ENCODE results near the gene CBLN3. TPM values are rescaled to one million over a fixed set of nuclear protein-coding genes. Genes with fewer than 3 reads are reported as not detected.
A peak's percentile ranks its signal among the peaks of the same experiment; 100 is the strongest.

Gene CBLN3
- total RNA-seq, 4 donors from 2014 or later = 1.7 to 3.4 (median 2.3) TPM

DNA sequence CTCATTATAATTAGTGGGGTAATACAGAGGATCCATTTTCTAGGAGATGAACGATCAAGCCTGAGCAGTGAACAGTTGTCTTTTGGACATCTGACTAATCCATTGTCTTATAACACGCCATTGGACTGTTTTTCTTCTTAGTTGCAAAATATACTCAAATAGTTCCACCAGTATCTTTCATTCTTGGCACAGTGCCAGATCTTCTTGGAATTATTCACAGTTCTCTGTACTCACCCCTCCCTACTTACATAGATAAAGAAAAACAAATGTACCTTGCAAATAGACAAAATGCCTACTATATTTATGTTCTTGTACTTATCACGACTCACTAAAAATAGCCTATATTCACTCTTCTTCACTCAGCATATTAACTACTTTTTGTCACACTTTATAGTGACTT is 3.8 kb downstream of the CBLN3 start:
- Histone ChIP-seq H3K27ac (no peak overlapping the region), H3K4me3 (replicated peaks in 1 of 3) (no peak overlapping the region), H3K27me3 (no peaks in the 10 kb centered on the region), H3K36me3 (no peaks in the 10 kb centered on the region), H3K9me3 (no peaks in the 10 kb centered on the region), H3K4me1 (peaks cover 10 to 13% of the 10 kb centered on the region in 2 donors)
- no peak for TF ChIP-seq POLR2A (IDR thresholded peaks at IDR 0.05)
- TF ChIP-seq, protein P1, sequence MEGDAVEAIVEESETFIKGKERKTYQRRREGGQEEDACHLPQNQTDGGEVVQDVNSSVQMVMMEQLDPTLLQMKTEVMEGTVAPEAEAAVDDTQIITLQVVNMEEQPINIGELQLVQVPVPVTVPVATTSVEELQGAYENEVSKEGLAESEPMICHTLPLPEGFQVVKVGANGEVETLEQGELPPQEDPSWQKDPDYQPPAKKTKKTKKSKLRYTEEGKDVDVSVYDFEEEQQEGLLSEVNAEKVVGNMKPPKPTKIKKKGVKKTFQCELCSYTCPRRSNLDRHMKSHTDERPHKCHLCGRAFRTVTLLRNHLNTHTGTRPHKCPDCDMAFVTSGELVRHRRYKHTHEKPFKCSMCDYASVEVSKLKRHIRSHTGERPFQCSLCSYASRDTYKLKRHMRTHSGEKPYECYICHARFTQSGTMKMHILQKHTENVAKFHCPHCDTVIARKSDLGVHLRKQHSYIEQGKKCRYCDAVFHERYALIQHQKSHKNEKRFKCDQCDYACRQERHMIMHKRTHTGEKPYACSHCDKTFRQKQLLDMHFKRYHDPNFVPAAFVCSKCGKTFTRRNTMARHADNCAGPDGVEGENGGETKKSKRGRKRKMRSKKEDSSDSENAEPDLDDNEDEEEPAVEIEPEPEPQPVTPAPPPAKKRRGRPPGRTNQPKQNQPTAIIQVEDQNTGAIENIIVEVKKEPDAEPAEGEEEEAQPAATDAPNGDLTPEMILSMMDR (IDR thresholded peaks at IDR 0.05) = no peak
- 42 to 53% methylated on average over 3 of the region's 3 CpGs for whole genome bisulfite sequencing, 2 donors
- no peak for DNase-seq
- intact Hi-C loops (cut with DNase I) = no loop called here

DNA sequence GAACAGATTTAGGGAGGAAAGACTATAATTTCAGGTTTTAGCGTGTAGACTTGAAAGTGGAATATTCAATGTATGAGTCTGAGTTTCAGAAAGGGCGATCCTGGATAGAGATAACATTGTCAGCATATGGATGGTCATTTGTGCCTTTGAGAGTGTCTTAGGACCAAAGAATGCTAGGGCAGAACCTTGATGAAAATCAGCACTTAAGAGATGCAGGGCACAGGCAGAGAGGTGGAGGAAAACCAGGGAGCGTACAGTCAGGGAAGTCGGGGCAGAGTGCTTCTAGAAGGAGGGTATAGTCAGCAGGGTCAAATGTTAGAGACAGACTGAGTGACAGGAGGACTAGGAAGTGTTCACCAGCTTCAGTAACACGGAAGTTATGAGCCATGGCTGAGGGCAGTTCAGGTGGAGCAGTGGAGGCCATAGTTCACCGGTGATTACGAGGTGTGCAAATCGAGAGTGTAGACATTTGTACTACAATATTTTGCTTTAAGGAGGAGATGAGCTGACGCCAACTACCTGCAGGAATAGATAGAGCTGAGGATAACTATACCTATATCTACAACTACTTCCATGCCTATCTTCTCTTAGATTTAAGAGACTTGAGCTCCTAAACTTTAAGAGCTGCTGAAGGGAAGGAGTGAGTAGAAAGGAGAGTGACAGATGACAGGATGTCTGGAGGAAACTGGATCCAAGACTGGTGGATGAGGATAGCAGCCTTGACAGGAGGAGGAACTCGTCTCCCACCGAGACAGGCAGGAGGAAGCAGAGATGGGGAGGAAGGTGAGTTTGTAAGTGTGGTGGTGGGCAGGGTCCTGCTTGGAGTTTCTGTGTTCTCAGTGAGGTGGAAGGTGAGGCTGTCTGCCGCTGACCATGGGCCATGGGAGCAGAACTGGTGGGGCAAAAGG is 6.5 kb downstream of the CBLN3 start:
- H3K4me1 ChIP-seq = peaks cover 7 to 13% of the 10 kb centered on the region in 2 donors
- H3K4me3 ChIP-seq (replicated peaks in 1 of 3) = no peak overlapping the region
- H3K9me3 ChIP-seq = no peaks in the 10 kb centered on the region
- H3K36me3 ChIP-seq = no peaks in the 10 kb centered on the region
- no peaks in the 10 kb centered on the region for H3K27me3 ChIP-seq
- no peak for DNase-seq
- TF ChIP-seq, protein P1 (IDR thresholded peaks at IDR 0.05) = no peak
- no peak for TF ChIP-seq POLR2A (IDR thresholded peaks at IDR 0.05)
- WGBS, 2 donors = 77 to 84% methylated on average over 12 of the region's 12 CpGs
- intact Hi-C loops (cut with DNase I) = no loop called here
- H3K27ac ChIP-seq = no peak overlapping the region

DNA sequence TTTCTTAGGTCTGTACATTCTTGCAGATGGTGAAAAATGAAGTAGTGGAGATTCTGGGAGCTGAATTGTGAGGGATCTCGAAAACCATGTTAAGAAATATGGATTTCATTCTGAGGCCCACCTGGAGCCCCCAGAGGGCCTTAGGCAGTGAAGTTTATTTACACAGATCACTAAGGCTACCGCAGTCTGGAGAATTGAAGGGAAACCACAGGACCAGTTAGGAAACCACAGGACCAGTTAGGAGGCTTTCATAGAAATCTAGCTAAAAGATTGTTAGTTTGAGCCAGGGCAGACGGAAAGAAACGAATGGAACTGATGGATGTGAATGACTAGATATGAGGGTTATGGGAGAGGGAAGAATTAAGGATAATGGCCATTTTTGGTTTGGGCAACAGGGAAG is 7.2 kb downstream of the CBLN3 start:
- Histone ChIP-seq H3K4me1 (peaks cover 7 to 13% of the 10 kb centered on the region in 2 donors), H3K27me3 (no peaks in the 10 kb centered on the region), H3K4me3 (replicated peaks in 1 of 3) (no peak overlapping the region), H3K9me3 (no peaks in the 10 kb centered on the region), H3K36me3 (no peaks in the 10 kb centered on the region), H3K27ac (no peak overlapping the region)
- DNase-seq = no peak
- intact Hi-C loops (cut with DNase I) = no loop called here
- TF ChIP-seq, protein P1 (IDR thresholded peaks at IDR 0.05) = no peak
- TF ChIP-seq POLR2A (IDR thresholded peaks at IDR 0.05) = no peak
- 76 to 78% methylated on average over 4 of the region's 4 CpGs for WGBS, 2 donors

DNA sequence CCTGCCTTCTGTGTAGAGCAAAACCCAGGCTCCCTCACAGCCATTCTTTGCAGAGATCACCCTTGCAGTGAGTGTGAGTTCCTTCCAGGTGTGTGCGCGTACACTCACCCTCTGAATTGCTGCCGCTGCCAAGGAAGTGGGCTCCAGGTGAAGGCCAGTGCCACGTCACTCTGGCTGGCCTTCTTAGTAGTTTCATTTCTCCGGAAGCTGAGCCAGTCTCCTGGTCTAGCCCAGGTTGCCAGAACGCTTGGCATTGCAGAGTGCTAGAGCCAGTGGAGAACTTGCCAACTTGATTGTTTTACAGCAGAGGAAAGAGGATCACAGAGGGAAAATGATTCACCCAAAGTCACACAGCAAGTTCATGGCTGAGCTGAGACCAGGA is 11.0 kb downstream of the CBLN3 start:
- H3K4me3 ChIP-seq (replicated peaks in 1 of 3) = no peak overlapping the region
- no peaks in the 10 kb centered on the region for H3K9me3 ChIP-seq
- 44 to 49% methylated on average over 6 of the region's 6 CpGs for WGBS, 2 donors
- TF ChIP-seq, protein P1 (IDR thresholded peaks at IDR 0.05) = no peak
- TF ChIP-seq POLR2A (IDR thresholded peaks at IDR 0.05) = no peak
- H3K36me3 ChIP-seq = peaks cover 0 to 3% of the 10 kb centered on the region in 2 donors
- no peaks in the 10 kb centered on the region for H3K27me3 ChIP-seq
- DNase-seq = peak; percentile 62 to 67
- H3K4me1 ChIP-seq = peaks cover 2 to 13% of the 10 kb centered on the region in 2 donors
- no peak overlapping the region for H3K27ac ChIP-seq
- intact Hi-C loops (cut with DNase I) = no loop called here

DNA sequence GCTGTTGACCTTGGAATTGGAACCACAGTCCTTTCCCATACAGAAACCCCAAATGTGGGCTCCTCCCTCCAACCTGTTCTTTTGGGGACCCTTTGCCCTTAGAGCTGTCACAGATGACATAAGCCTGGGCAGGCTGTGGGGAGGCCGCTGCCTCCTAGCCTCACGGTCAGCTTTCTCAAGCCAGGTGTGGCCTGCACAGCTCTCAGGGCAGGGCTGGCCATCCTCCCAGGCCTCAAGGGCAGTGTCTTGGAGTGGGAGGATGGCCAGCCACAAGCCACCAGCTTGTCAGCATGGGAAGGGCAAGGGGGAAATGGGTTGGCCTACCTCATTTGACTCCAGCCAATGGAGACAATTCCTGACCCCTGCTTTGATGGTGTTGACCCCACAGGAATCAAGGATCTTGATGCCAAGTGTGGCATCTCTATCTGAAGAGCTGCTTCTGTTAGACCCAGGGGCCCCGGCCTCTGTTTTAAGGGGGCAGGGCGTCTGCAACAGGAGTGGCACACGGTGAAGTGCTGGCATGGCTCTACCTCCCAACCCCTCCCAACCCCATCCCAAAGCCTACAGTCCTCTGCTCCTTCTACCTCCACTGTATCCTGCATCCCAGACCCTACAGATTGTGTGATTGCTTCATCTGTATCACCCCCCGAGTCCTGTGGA is 11.5 kb downstream of the CBLN3 start:
- TF ChIP-seq, protein P1 (IDR thresholded peaks at IDR 0.05) = no peak
- TF ChIP-seq POLR2A (IDR thresholded peaks at IDR 0.05) = no peak
- H3K27ac ChIP-seq = no peak overlapping the region
- no peak overlapping the region for H3K4me3 ChIP-seq (replicated peaks in 1 of 3)
- 64 to 67% methylated on average over 4 to 6 of the region's 6 CpGs for WGBS, 2 donors
- intact Hi-C loops (cut with DNase I) = no loop called here
- peaks cover 0 to 3% of the 10 kb centered on the region in 2 donors for H3K36me3 ChIP-seq
- no peaks in the 10 kb centered on the region for H3K9me3 ChIP-seq
- no peak for DNase-seq
- no peaks in the 10 kb centered on the region for H3K27me3 ChIP-seq
- peaks cover 2 to 13% of the 10 kb centered on the region in 2 donors for H3K4me1 ChIP-seq
